ENCODE results near the gene GPATCH2.
"Not testable (repeated sequence)": the region's sequence is repeated elsewhere in the genome, so short reads cannot be mapped to it uniquely, and the experiment has no call there.

GPATCH2 gene

DNA sequence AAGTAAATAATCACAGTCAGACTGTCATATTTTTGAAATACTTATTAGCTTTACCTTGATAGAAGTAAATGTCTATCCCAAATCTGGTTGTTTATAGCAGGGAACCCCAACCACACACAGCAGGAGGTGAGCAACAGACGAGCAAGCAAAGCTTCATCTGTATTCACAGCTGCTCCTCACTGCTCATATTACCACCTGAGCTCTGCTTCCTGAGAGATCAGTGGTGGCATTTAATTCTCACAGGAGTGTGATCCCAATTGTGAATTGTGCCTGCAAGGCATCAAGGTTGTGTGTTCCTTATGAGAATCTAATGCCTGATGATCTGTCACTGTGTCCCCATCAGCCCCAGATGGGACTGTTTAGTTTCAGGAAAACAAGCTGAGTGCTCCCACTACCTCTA is 104.3 kb downstream of the GPATCH2 start:
- DNase-seq (ENCODE audit: low read depth), result no peak

DNA sequence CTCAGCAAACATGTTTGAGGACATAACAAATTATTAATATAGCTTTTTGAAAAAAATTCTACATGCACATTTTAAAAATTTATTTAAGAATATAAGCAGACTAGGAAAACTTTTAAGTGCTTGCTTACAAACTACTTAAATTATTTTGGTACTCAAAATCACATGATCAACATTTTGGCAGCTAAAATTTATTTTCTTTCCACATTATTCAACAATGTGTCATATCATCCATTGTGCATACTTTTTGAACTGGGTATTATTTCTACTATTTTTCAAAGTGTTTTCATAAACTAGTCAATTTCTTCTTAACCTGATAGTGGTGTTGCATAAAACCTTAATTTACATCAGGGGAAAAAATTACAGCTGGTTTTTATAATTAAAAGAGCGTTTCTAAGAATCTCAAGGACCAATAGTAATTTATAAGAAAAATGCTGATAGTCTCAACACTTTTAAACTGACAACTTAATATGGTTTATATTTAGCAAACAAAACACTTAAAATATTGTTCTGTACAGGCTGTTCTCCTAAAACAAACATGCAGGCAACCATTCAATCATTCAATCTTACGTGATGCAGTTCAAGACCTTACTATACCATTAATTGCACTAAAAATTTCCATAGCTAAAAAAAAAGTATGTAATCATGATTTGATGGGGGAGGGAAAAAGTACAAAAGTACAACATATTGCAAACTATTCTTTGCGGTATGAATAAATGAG is 105.0 kb downstream of the GPATCH2 start:
- DNase-seq (ENCODE audit: low read depth), result no peak

DNA sequence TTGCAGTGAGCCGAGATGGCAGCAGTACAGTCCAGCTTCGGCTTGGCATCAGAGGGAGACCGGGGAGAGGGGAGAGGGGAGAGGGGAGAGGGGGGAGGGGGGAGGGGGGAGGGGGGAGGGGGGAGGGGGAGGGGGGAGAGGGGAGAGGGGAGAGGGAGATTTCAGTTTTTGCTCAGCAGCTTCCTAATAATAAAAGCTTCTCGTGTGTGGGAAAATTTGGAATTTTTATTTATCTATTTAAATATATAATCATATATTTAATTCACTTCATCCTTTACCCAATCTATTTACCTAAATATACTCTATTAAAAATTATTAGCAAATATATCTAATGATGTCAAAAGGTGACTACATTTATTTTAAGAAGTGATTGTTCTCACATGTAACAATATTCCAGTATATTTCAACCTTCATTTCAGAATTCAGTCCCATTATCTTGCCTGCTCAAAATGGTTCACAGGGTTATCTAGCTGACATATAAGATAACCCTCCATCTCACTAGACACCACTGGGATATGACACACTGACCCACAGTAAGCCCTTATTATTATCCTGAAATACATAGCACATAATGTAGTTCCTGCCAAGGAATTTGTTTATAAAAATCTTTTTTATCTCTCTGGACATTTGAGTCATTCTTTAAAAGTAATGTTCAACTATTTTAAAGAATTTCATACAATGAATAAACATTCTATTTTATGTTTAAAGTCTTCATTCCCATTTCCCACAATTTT is 105.9 kb downstream of the GPATCH2 start:
- DNase-seq (ENCODE audit: low read depth), result no peak

DNA sequence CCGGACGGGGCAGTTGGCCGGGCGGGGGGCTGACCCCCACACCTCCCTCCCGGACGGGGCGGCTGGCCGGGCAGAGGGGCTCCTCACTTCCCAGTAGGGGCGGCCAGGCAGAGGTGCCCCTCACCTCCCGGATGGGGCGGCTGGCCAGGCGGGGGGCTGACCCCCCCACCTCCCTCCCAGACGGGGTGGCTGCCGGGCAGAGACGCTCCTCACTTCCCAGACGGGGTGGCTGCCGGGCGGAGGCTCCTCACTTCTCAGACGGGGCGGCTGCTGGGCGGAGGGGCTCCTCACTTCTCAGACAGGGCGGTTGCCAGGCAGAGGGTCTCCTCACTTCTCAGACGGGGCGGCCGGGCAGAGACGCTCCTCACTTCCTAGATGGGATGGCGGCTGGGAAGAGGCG is 107.0 kb downstream of the GPATCH2 start:
- not testable (repeated sequence) for DNase-seq (ENCODE audit: low read depth)

DNA sequence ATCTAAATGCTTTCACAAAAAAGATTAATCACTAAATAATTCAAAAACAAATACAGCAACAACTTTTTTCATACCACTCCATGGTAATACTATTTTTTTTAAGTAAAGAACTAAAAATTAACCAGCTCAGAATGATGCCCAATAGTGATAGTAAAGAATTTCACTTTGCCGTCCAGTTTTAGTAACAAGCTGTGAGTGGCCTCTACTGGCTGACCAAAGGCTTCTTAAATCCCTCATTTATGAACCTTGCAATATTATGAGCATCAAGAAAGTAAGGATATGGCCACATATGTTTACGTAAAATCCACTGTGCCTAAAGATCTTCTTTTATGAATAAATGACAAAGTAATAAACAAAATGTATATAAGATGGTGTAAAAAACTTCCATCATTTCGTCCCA is 108.6 kb downstream of the GPATCH2 start:
- DNase-seq (ENCODE audit: low read depth), result no peak

DNA sequence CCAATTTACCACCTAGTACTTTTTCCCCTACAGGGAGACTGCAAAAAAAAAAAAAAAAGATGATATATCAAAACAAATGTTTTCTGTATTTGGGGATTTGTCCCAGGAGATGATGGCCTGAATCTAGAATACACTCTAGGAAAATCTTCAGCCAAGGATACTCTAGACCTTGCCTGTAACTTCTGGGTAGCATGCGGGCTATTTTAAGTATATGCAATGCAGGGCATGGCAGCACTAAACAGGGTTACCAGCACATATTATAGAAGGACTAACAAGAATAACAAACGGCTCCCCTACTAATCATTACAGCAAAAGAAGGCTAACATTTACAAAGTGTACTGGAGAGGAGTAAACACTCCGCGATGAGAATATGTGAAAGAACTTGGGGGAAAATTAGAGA is 109.6 kb downstream of the GPATCH2 start:
- no peak for DNase-seq (ENCODE audit: low read depth)

DNA sequence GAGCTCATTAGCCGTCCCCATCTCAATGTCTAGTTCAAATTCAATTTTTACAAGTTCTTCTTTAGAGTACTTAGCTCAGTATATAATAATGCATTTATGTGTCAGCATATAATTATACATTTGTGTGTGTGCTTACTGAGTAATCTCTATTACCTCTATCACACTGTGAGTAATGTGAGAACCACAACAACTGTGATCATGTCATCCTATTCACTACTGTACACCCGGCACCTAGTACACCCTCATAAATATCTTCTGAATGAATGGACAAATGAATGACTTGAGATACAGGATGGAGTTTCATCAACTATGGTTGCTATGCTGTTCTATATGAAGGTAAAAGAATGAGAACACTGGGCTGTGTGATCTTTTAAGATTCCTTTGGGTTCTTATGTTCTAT is 124.0 kb downstream of the GPATCH2 start:
- no peak for DNase-seq (ENCODE audit: low read depth)

DNA sequence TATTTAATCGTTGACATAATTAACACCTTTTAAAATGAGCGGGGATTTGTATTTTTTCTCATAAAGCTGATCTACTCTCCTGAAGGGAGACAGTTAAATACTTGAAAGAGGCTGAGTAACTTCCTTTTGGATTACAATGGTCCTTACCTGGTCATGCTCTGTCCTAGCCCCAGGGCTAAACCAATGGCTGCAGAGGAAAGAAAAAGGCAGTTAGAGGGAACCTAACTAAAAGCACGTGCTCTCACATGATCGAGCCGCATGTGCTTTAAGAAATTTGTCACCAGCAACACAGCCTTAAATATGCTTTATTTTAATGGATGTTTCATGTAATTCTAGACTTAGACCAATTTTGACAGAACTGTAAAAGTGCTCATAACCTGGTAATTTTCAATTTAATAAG is 132.7 kb downstream of the GPATCH2 start:
- no peak for DNase-seq (ENCODE audit: low read depth)

DNA sequence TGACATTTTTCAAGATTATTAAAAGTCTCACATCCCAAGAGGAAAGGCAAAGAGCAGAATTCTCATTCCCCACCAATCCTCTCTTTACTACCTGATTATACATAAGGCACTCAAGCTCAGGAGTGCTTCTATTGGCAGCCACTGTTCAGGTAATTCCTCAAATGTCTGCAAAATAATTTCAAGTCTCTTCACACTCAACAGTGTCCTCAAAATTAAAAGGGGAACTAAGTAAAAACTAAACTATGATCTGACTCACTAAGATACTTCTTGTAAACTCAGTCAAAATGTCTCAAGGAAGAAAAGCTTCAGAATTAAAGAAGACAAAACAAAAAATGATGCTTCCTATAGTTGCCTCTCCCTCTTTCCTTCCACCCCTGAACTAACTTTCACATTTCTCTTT is 135.6 kb downstream of the GPATCH2 start:
- DNase-seq (ENCODE audit: low read depth), result no peak

DNA sequence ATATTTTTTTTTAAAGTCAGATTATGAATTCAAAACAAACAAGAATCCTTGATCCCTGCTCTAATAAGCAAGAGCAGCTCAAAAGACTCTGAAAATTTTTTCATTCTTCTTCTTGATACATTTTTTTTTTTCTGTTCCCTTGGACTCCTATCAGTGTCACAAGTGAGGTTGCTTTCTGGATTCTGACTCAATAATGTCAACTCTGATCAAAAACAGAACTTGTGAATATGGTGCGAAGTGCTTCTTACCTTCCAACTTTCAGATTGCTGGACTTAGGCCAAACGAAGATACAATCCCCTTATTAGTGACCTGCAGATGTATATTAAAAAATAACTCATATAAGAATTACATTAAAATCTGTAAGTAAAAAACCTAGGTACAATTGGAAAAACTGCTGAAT is 136.1 kb downstream of the GPATCH2 start:
- no peak for DNase-seq (ENCODE audit: low read depth)

DNA sequence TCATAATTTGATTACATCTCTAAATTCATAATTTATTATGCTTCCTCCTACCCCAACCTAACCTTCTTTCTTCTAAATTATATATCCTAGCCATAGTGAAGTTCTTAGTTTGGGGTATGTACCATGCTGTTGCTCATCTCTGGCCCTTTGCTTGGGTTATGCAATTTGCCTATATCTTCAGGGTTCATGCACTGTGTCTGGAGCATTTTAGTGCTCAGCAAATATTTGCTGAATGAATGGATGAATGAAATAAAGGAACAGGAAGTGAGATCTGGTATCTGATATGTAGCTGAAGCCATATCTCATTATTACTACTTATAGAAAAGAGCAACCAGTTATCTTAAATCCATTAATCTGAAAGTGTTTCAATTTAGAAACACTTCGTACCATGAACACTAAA is 137.6 kb downstream of the GPATCH2 start:
- DNase-seq (ENCODE audit: low read depth), result no peak

DNA sequence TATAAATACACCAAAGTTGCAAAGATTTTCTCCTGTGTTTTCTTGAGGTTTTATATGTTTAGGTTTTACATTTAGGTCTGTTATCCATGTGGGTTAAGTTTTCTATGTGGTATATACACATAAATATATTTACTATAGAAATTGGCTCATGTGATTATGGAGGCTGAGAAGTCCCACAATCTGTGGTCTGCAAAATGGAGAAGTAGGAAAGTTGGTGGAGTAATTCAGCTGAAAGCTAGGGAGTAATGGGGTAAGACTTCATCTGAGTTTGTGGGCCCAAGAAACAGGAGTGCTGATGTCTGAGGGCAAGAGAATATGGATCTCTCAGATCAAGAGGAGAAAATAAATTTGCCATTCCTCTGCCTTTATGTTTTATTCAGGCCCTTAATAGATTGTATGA is 146.0 kb downstream of the GPATCH2 start:
- no peak for DNase-seq (ENCODE audit: low read depth)

DNA sequence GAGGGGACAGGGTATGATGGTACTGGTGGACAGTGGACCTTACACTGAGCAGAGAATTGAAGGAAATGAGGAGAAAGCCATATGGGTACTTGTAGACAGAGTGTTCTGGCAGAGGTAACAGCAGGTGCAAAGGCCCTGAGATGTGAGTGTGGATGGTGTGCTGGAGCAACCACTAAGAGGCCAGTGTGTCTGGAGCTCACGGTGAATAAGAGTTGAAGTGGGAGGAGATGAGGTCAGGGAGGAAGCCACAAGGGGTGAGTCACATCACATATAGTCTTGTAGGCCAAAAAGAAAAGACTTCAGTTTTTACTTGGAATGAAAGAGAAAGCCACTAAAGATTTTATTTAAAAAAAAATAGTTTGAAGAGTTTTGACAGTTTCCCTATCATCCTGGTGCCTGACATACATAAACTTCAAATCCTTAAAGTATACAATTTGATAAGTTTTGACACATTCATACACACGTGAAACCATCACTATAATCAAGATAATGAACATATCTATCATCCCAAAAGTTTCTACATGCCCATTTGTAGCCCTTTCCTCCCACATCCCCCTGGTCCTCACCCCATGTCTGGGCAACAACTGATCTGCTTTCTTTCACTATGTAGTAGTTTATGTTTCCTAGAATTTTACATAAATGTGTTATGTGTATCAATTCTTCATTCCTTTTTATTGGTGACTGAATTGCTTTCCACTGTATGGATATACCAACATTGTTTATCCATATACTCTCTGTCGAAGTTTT is 148.4 kb downstream of the GPATCH2 start:
- DNase-seq (ENCODE audit: low read depth), result peak; percentile 30

DNA sequence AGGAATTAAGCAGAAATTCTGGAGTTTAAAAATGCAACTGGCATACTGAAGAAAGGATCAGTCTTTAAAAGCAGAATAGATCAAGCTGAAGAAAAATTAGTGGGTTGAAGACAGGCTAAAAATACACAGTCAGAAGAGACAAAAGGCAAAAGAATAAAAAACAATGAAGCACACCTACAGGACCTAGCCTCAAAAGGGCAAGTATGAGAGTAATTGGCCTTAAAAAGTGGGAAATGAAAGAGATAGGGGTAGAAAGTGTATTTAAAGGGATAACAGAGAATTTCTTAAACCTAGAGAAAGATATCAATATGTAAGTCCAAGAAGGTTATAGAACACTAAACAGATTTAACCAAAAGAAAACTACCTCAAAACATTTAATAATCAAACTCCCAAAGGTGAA is 152.4 kb downstream of the GPATCH2 start:
- DNase-seq (ENCODE audit: low read depth), result no peak

DNA sequence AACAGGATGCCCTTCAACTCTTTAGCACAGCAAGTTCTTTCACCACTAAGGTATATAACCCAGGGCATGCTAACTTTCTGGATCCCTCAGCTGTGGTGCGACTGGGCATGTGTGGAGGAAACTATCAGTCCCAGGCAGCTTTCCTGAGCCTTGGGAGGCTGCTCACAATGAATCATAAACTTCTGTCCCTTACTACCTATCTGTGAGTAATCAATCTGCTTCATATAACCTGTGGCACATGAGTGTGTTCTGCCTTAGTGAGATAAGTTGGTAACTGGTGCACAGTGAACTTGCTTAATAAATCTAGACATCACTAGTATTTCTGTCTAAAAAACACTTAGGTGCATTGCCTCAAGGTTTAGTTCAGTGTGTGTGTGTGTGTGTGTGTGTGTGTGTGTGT is 158.0 kb downstream of the GPATCH2 start:
- no peak for DNase-seq (ENCODE audit: low read depth)

DNA sequence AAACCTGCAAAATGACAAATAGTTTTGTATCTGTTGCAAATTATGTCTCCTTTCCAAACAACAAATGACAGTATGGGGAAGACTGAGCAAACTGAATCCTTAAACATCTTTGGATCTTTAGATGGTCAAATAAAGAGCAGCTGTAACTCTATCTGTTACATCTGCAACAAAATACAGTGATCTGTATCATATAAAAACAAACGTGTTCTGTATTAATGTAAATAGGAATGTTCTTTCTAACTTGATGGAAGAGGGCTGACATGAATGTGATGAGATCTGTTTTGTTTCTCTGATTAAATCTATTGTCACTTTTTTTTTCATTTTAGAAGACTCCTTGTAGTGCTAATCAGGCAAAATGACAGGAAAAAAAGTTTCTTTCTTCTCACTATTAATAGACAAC is 159.5 kb downstream of the GPATCH2 start:
- DNase-seq (ENCODE audit: low read depth), result no peak

DNA sequence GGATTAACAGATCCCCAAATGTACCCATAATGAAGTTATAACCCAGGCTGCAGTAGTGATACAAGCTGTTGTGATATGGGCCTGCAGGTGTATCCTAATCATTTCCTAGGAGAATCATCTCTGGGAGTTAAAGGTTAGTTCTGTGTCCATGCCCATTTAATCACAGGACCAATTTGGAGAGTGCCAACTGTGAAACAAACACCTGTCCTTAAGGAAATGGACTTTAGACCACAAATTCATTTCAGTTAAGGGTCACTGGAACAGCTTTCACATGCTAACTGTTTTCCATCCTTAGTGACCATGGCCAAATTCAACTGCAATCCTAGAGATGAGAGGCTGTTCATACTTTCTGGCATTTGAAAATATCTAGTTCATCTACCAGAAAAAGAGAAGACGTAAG is 160.9 kb downstream of the GPATCH2 start:
- DNase-seq (ENCODE audit: low read depth), result no peak

DNA sequence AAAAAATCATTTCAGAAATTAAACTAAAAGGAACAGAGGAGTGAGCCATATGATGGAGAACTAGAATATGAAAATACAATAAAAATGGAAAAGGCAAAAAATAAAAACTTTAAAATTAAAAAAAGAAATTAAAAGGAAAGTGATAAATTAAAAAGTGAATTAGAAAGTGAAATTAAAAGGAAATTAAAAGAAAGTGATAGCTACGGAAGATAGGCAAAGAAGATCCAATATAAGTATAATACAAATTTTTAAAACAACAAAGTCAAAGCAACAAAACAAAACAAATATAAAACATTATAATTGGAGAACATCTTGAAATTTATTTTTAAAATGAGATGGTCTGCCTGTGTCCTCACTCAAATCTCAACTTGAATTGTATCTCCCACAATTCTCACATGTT is 165.8 kb downstream of the GPATCH2 start:
- DNase-seq (ENCODE audit: low read depth), result no peak

DNA sequence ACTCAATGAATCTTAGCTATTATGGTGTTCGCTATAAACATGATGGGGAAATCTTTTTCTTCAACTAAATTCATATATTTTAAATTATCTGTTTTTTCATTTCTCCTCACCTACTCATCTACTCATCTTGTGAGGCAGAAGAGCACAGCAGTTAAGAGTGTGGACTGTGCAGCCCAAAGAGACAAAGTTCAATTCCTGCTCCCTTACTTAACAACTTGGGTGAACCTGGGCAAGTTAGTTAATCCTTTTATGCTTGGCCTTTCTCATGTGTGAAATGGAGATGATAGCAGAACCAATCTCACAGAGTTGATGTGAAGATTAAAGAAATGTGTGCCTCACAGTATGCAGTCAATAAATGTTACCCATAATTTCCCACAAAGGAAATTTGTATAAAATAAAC is 168.2 kb downstream of the GPATCH2 start:
- DNase-seq (ENCODE audit: low read depth), result no peak

DNA sequence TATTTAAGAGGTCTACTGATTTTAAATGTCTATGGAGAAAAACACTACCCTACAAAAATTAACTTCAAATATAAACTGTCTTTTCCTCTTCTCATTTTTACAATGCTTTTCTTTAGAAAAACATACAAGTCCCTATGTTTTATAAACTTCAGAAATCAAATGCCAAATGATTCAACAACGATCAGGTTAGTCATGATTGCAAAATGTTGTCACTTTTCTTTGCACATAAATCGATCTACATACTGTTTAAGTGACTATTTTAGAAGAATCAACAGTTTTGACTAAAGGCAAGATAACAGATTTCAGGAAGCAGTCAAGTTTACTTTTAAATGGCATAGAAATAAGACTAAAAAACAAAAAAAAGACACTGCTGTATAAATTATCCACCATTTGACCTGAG is 168.7 kb downstream of the GPATCH2 start:
- DNase-seq (ENCODE audit: low read depth), result no peak

DNA sequence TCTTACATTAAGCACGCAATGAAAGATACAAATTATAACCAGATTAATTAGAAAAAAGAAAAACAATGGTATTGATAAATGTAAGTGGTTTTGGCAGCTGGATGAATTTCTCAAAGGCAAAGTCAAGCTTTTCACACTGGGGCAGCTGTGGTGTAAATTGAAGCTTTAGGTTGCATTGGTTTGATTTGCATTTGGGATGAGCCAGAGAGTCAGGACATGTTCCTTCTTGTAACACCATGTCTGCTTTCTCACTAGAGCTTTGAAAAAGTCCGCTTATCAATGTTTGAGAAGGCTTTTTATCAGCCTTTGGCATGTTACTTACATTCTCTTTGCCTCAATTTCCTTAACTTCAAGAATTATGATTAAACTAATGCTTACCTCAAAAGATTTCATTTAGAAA is 173.9 kb downstream of the GPATCH2 start:
- no peak for DNase-seq (ENCODE audit: low read depth)

DNA sequence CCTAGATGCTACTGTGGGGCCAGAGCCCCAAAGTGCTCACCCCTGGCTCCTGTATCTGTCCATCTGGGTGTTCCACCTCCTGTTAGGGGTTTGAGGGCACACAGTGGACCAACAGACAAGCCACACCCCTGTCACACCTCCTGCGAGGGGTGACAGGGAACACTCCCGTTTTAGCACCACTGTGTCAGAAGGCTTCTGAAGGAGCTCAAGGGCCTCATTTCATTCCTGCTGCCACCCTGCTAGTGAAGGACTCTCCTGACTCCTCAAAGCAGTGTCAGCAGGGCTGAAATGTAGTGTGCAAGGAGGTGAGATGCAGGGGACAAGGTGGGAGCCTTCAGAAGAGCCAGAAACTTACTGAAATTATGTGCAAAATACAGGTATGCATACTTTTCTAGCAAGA is 174.6 kb downstream of the GPATCH2 start:
- DNase-seq (ENCODE audit: low read depth), result no peak

DNA sequence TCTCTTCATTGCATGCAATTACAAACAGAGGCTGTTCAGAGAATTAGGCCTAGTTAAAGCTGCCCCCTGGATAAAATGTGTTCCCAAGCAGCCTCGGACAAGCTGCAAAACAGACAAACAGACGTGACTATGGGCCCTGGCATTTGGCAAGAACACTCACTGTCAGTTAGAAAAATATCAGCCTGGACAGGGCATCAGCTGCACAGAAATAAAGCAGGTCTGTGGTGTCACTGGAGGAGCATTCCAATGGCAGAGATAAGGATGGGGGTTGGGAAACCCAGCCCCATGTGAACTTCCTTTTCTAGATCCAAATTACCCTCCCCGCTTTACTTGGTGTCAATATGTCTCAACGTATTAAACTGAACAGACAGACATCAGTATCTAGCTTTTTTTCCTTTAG is 177.1 kb downstream of the GPATCH2 start:
- DNase-seq (ENCODE audit: low read depth), result no peak
